DND-41 (cell line): ENCODE data around the gene ANXA4.
A peak's percentile ranks its signal among the peaks of the same experiment; 100 is the strongest.

Experiments
- ATAC-seq: fragments of 200-7000 bp; cut with Tn5 transposase; 3 replicates; pipeline ENCODE4 v1.9.1; 2021; ENCODE audit warnings: low read depth; ENCODE audit not compliant: insufficient read depth
- DNase-seq: peaks from one replicate; pipeline ENCODE4 v3.0.0-alpha.2; 2020
- H2AFZ ChIP-seq: 2 replicates; pipeline ENCODE4 v1.6.0; 2012; ENCODE audit warnings: low read depth, low read length
- H3K27ac ChIP-seq: 2 replicates; pipeline ENCODE4 v1.5.1; 2012; ENCODE audit warnings: low read length, inconsistent platforms
- H3K27me3 ChIP-seq: fragments of 200-600 bp; sonication (generic); 2 replicates; pipeline ENCODE4 v1.6.0; 2012; ENCODE audit warnings: low read length, mild to moderate bottlenecking, inconsistent platforms; ENCODE audit not compliant: insufficient read depth, poor library complexity
- H3K36me3 ChIP-seq: 2 replicates; pipeline ENCODE4 v1.5.1; 2012; ENCODE audit warnings: low read length, inconsistent platforms; ENCODE audit not compliant: insufficient read depth
- H3K4me1 ChIP-seq: 2 replicates; pipeline ENCODE4 v1.5.1; 2012; ENCODE audit warnings: mild to moderate bottlenecking, low read length; ENCODE audit not compliant: insufficient read depth
- H3K4me2 ChIP-seq: 2 replicates; pipeline ENCODE4 v1.6.0; 2012; ENCODE audit warnings: mild to moderate bottlenecking, moderate library complexity, low read length, inconsistent platforms; ENCODE audit not compliant: insufficient read depth
- H3K4me3 ChIP-seq, 2 experiments: fragments of 200-600 bp in 1 of 2; shearing (Covaris generic) in 1 of 2; 2 replicates each; pipeline ENCODE4 v1.5.1; 2012 to 2016; ENCODE audit warnings: inconsistent platforms in 2 of 2, low read length in 2 of 2, mild to moderate bottlenecking in 2 of 2, low read depth in 1 of 2, moderate library complexity in 1 of 2
- H3K79me2 ChIP-seq: 2 replicates; pipeline ENCODE4 v1.6.0; 2012; ENCODE audit warnings: low read length, inconsistent platforms; ENCODE audit not compliant: insufficient read depth
- H3K9ac ChIP-seq: 2 replicates; pipeline ENCODE4 v1.6.0; 2012; ENCODE audit warnings: low read depth, mild to moderate bottlenecking, inconsistent platforms, low read length, moderate library complexity
- H3K9me3 ChIP-seq: 2 replicates; pipeline ENCODE4 v1.5.1; 2012; ENCODE audit warnings: low read length, moderate library complexity, mild to moderate bottlenecking, inconsistent platforms; ENCODE audit not compliant: insufficient read depth, severe bottlenecking
- H4K20me1 ChIP-seq: 2 replicates; pipeline ENCODE4 v1.6.0; 2012; ENCODE audit warnings: low read length; ENCODE audit not compliant: insufficient read depth
- CTCF ChIP-seq: IDR thresholded peaks from 2 replicates; pipeline ENCODE4 v1.5.1; 2012; ENCODE audit warnings: borderline replicate concordance, low read length, moderate library complexity, mild to moderate bottlenecking; ENCODE audit not compliant: poor library complexity, severe bottlenecking; ENCODE audit errors: extremely low read depth
- EZH2 ChIP-seq: IDR thresholded peaks from 3 replicates; pipeline ENCODE4 v1.6.1; 2012; ENCODE audit warnings: borderline replicate concordance, low read depth, mild to moderate bottlenecking, moderate library complexity, low read length, inconsistent platforms; ENCODE audit not compliant: severe bottlenecking

Gene ANXA4

GRCh38 chr2:69768789-69769188 is 26.9 kb downstream of the ANXA4 start:
- no peaks in the 10 kb centered on the region for H3K4me1 ChIP-seq

GRCh38 chr2:69769272-69769671 is 27.3 kb downstream of the ANXA4 start:
- Histone ChIP-seq H3K27ac (no peak overlapping the region), H3K4me3 (no peak overlapping the region), H3K4me1 (no peaks in the 10 kb centered on the region), H2AFZ (no peak overlapping the region), H3K9me3 (no peaks in the 10 kb centered on the region), H4K20me1 (no peaks in the 10 kb centered on the region), H3K4me2 (no peak overlapping the region), H3K27me3 (no peaks in the 10 kb centered on the region), H3K79me2 (no peaks in the 10 kb centered on the region), H3K9ac (no peak overlapping the region), H3K36me3 (no peaks in the 10 kb centered on the region)
- no peak for TF ChIP-seq CTCF
- no peak for TF ChIP-seq EZH2
- ATAC-seq: no peak
- no peak for DNase-seq

More at GRCh38 chr2:69768789-69769188, 26.9 kb downstream of the ANXA4 start:
- Histone ChIP-seq H3K4me3 (no peak overlapping the region), H3K79me2 (no peaks in the 10 kb centered on the region), H2AFZ (no peak overlapping the region), H3K27me3 (no peaks in the 10 kb centered on the region), H3K36me3 (no peaks in the 10 kb centered on the region), H3K4me2 (no peak overlapping the region), H3K9me3 (no peaks in the 10 kb centered on the region), H3K9ac (no peak overlapping the region), H3K27ac (no peak overlapping the region), H4K20me1 (no peaks in the 10 kb centered on the region)
- TF ChIP-seq CTCF: no peak
- TF ChIP-seq EZH2: no peak
- DNase-seq (no peak), ATAC-seq (no peak)

DNA sequence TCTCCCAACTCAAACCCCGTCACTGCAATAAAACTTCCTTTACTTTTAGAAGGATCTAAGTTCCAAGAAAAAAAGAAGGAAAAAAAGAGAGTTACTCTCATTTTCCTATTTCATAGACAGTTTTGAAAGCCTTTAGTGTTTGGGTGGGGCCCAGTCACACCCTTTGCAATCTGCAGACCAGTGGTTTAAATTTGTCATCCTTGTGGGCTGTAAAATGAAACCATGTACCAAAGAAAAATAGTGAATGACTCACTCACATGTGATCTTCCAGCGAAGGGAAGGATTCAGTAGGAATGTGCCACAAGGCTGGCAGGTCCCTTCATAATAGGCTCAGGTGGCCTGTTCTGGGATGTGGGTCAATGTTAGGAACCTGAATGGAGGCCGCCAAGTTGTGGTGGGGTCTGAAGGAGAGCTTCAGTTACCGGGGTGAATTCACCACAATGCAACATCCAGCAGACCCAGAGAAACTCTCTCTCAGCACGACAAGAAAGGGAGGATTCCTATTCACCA is 28.3 kb downstream of the ANXA4 start:
- H3K4me2 ChIP-seq: no peak overlapping the region
- no peaks in the 10 kb centered on the region for H3K79me2 ChIP-seq
- H2AFZ ChIP-seq: no peak overlapping the region

More for the DNA sequence above, 28.3 kb downstream of the ANXA4 start:
- no peak overlapping the region for H3K9ac ChIP-seq
- H3K27me3 ChIP-seq: no peaks in the 10 kb centered on the region
- no peak for TF ChIP-seq EZH2
- no peak for TF ChIP-seq CTCF
- H3K4me1 ChIP-seq: no peaks in the 10 kb centered on the region
- DNase-seq: no peak
- H3K9me3 ChIP-seq: no peaks in the 10 kb centered on the region
- H3K4me3 ChIP-seq: no peak overlapping the region
- no peaks in the 10 kb centered on the region for H4K20me1 ChIP-seq
- H3K27ac ChIP-seq: no peak overlapping the region
- H3K36me3 ChIP-seq: no peaks in the 10 kb centered on the region
- 0 out of 3 replicates have a peak, but pooled peaks have one; percentile 13 for ATAC-seq
